Measurements from ENCODE around the gene NAB1.

NAB1 gene

GRCh38 chr2:190637281-190637734 is 11.6 kb upstream of the NAB1 start:
- DNase-seq (ENCODE audit: low read depth), result peak; percentile 98

GRCh38 chr2:190637903-190638618 is 10.8 kb upstream of the NAB1 start:
- DNase-seq (ENCODE audit: low read depth), result peak; percentile 48

GRCh38 chr2:190640117-190640516 is 8.8 kb upstream of the NAB1 start:
- peak; percentile 75 for DNase-seq (ENCODE audit: low read depth)

DNA sequence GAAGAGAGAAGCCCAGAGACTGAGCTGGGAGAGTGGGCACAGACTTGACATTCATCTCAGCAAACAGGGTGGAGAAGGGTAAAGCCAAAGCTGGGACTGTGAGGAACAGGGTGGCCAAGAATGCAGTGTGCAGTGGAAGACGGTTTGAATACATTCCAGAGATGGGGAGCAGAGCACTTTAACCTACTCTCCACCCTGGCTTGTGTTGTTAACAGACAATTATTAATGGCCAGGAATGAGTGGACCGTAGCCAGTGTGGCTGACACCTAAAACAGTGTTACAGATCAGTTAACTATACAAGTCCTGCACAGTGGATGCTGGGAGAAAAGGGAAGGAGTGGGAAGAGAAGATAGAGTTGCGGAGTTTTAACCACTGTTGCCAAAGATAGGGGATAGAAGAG is 7.4 kb upstream of the NAB1 start:
- peak; percentile 32 for DNase-seq (ENCODE audit: low read depth)

- DNase-seq (ENCODE audit: low read depth), result peak; percentile 32
Observed at GRCh38 chr2:190646780-190647522, 1.9 kb upstream of the NAB1 start.

GRCh38 chr2:190648289-190649034 is 421 bp upstream of the NAB1 start:
- peak; percentile 87 for DNase-seq (ENCODE audit: low read depth)

- peak; percentile 40 for DNase-seq (ENCODE audit: low read depth)
Observed at GRCh38 chr2:190649798-190650390, 1.0 kb downstream of the NAB1 start.

- no peak for DNase-seq (ENCODE audit: low read depth)
Observed at GRCh38 chr2:190651413-190651812, 2.5 kb downstream of the NAB1 start.

- peak; percentile 55 for DNase-seq (ENCODE audit: low read depth)
Observed at GRCh38 chr2:190653231-190653630, 4.3 kb downstream of the NAB1 start.

- no peak for DNase-seq (ENCODE audit: low read depth)
Observed at GRCh38 chr2:190653931-190654330, 5.0 kb downstream of the NAB1 start.

- no peak for DNase-seq (ENCODE audit: low read depth)
Observed at GRCh38 chr2:190655113-190655512, 6.2 kb downstream of the NAB1 start.

DNA sequence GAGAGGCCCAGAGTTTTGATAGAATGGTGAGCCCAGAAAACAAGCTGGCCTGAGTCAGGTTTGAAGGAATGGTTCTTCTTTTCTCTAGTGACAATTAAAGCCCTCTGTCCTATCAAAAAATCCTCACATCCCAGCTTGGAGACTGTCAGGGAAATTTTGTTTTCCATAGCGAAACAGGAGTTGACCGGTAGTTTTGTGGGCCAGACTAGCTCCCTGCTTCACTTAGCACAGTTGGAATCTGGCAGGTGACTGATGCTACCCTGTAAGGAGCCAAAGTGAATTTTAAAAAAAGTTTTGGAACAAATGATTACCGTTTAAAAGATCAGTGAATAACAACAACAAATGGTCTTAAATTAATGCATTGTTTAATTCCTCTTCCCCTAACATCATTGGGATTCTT is 6.7 kb downstream of the NAB1 start:
- no peak for DNase-seq (ENCODE audit: low read depth)

DNA sequence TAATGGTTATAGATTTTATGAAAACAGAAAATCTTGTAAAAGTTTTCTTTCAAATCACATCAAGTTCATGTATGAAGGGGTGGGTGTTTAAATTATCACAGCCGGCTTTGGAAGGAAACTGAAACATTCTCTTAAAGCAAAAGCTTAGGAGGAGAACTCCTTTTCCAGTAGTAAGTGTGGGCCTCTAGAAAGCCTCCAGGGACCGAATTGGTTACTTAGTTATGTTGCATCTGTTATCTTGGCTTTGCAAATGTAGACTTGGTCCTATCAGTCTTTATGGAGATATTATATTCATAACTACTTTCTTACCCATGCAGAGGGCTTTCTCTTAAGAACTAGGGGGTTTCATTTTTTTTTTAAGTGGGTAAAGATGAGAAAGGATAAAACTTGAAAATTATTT is 7.4 kb downstream of the NAB1 start:
- no peak for DNase-seq (ENCODE audit: low read depth)

DNA sequence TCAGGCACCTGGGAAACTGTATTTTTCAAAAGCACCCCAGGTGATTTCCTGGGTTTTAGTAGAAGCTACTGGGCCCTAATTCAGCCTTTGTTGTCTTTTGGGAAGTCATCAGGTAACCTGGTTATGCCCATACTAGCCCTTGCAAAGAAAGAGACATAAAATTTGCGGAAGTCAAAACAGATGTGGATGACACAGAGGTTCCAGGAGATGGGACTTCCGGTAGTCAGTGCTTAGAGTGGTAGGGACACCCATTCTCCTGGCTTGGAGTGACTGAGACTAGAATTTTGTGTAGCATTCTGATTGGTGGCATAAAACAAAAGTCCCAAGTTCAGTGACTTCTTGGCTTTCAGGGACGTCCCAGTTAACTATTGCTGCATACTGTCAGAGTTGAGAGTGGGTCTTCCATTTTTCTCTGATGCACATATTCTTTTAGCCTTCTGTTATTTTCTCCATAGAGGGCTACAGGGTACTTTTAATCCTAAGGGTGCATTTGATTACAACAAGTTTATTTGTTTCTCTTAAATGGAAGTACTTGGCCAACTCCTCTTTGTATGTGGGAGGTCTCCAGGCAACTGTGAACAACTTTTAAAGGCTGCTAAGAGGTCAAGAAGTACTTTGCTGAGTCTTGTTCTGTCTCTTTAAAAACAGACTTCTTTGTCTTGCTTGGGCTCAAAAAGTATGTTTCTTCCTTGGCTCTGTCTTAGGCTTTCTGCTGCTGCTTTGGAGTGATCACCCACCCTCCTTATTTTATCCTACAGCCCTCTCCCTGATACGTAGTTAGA is 8.8 kb downstream of the NAB1 start:
- no peak for DNase-seq (ENCODE audit: low read depth)

- no peak for DNase-seq (ENCODE audit: low read depth)
Observed at GRCh38 chr2:190659553-190659952, 10.7 kb downstream of the NAB1 start.

GRCh38 chr2:190662754-190663153 is 13.9 kb downstream of the NAB1 start:
- no peak for DNase-seq (ENCODE audit: low read depth)

- no peak for DNase-seq (ENCODE audit: low read depth)
Observed at GRCh38 chr2:190663348-190663747, 14.5 kb downstream of the NAB1 start.

DNA sequence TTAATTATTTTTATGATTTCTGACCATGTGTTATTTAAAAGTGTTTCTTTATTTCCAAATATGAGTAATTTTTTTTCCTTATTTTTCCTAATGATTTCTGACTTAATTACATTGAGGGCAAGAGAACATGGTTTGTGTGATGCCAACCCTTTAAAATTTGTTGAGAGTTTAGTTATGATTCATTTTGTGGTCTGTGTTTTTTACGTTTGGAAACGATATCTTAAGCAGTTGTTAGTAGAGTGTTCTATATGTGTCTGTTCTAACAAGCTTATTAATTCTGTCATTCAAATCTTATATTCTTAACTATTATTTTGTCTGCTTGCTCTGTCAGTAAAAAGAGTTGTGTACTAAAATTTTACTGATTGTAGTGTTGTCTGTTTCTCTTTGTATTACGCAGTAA is 15.0 kb downstream of the NAB1 start:
- peak; percentile 51 for DNase-seq (ENCODE audit: low read depth)

DNA sequence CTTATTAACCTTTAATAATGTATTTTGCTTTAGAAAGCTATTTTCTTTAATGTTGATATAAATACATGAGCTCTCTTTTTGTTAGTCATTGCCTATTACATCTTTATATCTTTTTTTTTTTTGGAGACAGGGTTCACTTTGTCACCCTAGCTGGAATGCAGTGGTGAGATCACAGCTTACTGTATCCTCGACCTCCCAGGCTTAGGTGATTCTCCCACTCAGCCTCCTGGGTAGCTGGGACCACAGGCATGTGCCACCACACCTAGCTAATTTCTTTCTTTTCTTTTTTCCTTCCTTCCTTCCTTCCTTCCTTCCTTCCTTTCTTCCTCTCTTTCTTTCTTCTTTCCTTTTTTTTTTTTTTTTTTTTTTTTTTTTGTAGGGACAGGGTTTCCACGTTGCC is 15.4 kb downstream of the NAB1 start:
- peak; percentile 67 for DNase-seq (ENCODE audit: low read depth)

DNA sequence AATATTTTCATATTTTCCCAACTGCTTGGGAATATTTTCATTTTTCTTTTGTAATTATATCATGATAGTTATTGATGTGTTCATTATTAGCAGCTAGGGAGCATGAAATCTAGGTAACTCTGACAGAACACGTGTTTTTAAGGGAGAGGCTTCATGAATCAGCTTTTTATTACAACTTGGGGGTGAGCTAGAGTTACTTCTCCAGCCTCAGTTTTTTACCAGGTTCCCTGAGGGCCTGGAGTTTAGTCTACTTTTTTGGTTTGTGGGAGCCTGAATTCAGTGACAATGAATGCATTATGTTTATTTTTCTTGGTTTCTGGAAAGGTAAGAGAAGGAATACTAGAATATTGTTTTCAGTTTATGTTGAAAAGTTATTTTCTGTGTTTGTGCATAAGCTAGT is 18.0 kb downstream of the NAB1 start:
- no peak for DNase-seq (ENCODE audit: low read depth)

DNA sequence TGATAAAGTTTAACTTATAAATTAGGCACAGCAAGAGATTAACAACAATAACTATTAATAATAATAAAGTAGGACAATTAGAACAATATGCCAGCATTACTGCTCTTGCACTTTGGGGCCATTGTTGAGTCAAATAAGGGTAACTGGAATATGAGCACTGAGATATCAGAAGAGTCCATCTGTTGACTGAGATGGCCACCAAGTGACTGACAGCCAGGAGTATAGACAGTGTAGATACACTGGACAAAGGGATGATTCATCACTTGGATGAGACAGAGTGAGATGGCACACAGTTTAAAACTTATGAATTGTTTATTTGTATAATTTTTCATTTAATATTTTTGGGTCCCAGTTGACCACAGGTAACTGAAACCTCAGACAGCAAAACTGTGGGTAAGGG is 20.0 kb downstream of the NAB1 start:
- no peak for DNase-seq (ENCODE audit: low read depth)

All from amniotic epithelial cell (primary cell).